GM12878 (cell line): Measurements from ENCODE around the gene IRF4. TPM values are rescaled to one million over a fixed set of nuclear protein-coding genes. Genes with fewer than 3 reads are reported as not detected.

Experiments used
- ATAC-seq: fragments of 200-7000 bp; cut with Tn5 transposase; 3 replicates; pipeline ENCODE4 v1.9.1; 2020; ENCODE audit warnings: mild to moderate bottlenecking, moderate library complexity
- BruUV-seq: library from RNA; stranded (reverse); fragments of 400-500 nt; replicated peaks from 2 replicates; lab custom pipeline; 2021; lab: Mats Ljungman, UMichigan
- CTCF ChIA-PET: fragments of 300-600 bp; sonication (Branson Sonifier 250); formaldehyde crosslinking; extraction: SDS; loops from one replicate; lab custom pipeline; 2021; ENCODE audit warnings: inconsistent platforms; lab: Yijun Ruan, JAX
- POLR2A ChIA-PET: fragments of 350-600 bp; formaldehyde crosslinking; extraction: SDS; loops from one replicate; lab custom pipeline; 2021; ENCODE audit warnings: inconsistent platforms; lab: Charles Lee
- RAD21 ChIA-PET: fragments of 300-600 bp; sonication (Branson Sonifier 250); formaldehyde crosslinking; loops from one replicate; lab custom pipeline; 2023; ENCODE audit warnings: antibody characterized with exemption; ENCODE audit not compliant: unreplicated experiment; lab: Charles Lee
- SMC1A ChIA-PET: fragments of 300-600 bp; sonication (Branson Sonifier 250); formaldehyde crosslinking; loops from one replicate; lab custom pipeline; 2023; ENCODE audit not compliant: unreplicated experiment, uncharacterized antibody; lab: Charles Lee
- DNase-seq: peaks from one replicate; pipeline ENCODE4 v3.0.0-alpha.2; 2011; ENCODE audit warnings: low read depth, low spot score
- FAIRE-seq: peaks from 3 replicates; lab custom pipeline; 2011; peaks lifted over from hg19 to GRCh38; lab: Jason Lieb, UNC
- H2AFZ ChIP-seq: 2 replicates; pipeline ENCODE4 v1.6.0; 2011; ENCODE audit warnings: low read depth, low read length, control low read depth; ENCODE audit not compliant: control insufficient read depth
- H3K27ac ChIP-seq: 2 replicates; pipeline ENCODE4 v1.5.1; 2011; ENCODE audit warnings: control low read depth; ENCODE audit not compliant: control insufficient read depth, insufficient read depth
- H3K27me3 ChIP-seq, 2 experiments: replicated peaks in 1 of 2; 2 replicates each; pipeline versions ENCODE4 v1.6.0 to v1.6.1; 2011; ENCODE audit warnings: low read length in 1 of 2; ENCODE audit not compliant: control insufficient read depth in 2 of 2, insufficient read depth in 2 of 2
- H3K36me3 ChIP-seq, 2 experiments: 2 replicates each; pipeline ENCODE4 v1.5.1; 2011; ENCODE audit warnings: low read length in 1 of 2; ENCODE audit not compliant: control insufficient read depth in 2 of 2, insufficient read depth in 2 of 2
- H3K4me1 ChIP-seq: 2 replicates; pipeline ENCODE4 v1.6.1; 2011; ENCODE audit warnings: mild to moderate bottlenecking, low read length, moderate library complexity, mixed read lengths; ENCODE audit not compliant: control insufficient read depth, insufficient read depth
- H3K4me2 ChIP-seq: 2 replicates; pipeline ENCODE4 v1.6.0; 2011; ENCODE audit warnings: control low read depth; ENCODE audit not compliant: control insufficient read depth, insufficient read depth
- H3K4me3 ChIP-seq: fragments of 200-600 bp; sonication (generic); 2 replicates; pipeline ENCODE4 v1.5.1; 2016
- H3K79me2 ChIP-seq: 2 replicates; pipeline ENCODE4 v1.6.0; 2011; ENCODE audit warnings: low read length; ENCODE audit not compliant: control insufficient read depth, insufficient read depth
- H3K9ac ChIP-seq: 2 replicates; pipeline ENCODE4 v1.8.0; 2011; ENCODE audit warnings: low read length, control low read depth, mixed read lengths; ENCODE audit not compliant: control insufficient read depth, insufficient read depth
- H3K9me3 ChIP-seq: replicated peaks from 3 replicates; pipeline ENCODE4 v1.5.1; 2011; ENCODE audit warnings: mild to moderate bottlenecking, low read length; ENCODE audit not compliant: control insufficient read depth, insufficient read depth
- H4K20me1 ChIP-seq: 2 replicates; pipeline ENCODE4 v1.6.0; 2011; ENCODE audit not compliant: control insufficient read depth, insufficient read depth
- ATF2 ChIP-seq: IDR thresholded peaks from 2 replicates; pipeline ENCODE4 v1.6.1; 2012; ENCODE audit warnings: low read length, inconsistent platforms
- BCL3 ChIP-seq: IDR thresholded peaks from 2 replicates; pipeline ENCODE4 v1.6.1; 2011; ENCODE audit warnings: borderline replicate concordance, low read depth, mild to moderate bottlenecking, moderate library complexity, low read length; ENCODE audit not compliant: insufficient read depth, poor library complexity, severe bottlenecking
- ELK1 ChIP-seq: IDR thresholded peaks from 2 replicates; pipeline ENCODE4 v1.6.1; 2012; ENCODE audit warnings: low read depth, low read length, improper control_type of control experiment
- GATAD2B ChIP-seq: fragments of 450-650 bp; conservative IDR thresholded peaks from 2 replicates; pipeline ENCODE4 v1.6.1; 2017; ENCODE audit warnings: low read depth, mild to moderate bottlenecking, moderate library complexity
- NR2C1 ChIP-seq: fragments of 450-650 bp; IDR thresholded peaks from 2 replicates; pipeline ENCODE4 v1.6.1; 2017; ENCODE audit warnings: antibody characterized with exemption, mild to moderate bottlenecking, moderate library complexity
- ZBTB33 ChIP-seq: fragments of 450-650 bp; IDR thresholded peaks from 2 replicates; pipeline ENCODE4 v1.6.1; 2017; ENCODE audit warnings: mild to moderate bottlenecking
- WGBS: methylation state at CpG from one replicate; pipeline ENCODE4 v1.1.6; 2016; ENCODE audit warnings: low lambda C conversion rate; ENCODE audit not compliant: insufficient replicate concordance, insufficient coverage; ENCODE audit errors: missing lambda C conversion rate; 5-methylcytosine and 5-hydroxymethylcytosine counted together
- in situ Hi-C: fragments of 300-500 bp; cut with MboI; formaldehyde crosslinking; loops from 9 replicates; pipeline ENCODE4 v1.14.3; 2018; ENCODE audit warnings: mixed read lengths
- intact Hi-C: fragments of 100-400 bp; cut with micrococcal nuclease; formaldehyde crosslinking; loops from one replicate; pipeline ENCODE4 v1.14.2; 2022; ENCODE audit not compliant: unreplicated experiment
- polyA plus RNA-seq, 11 experiments: library from polyadenylated mRNA; depleted of rRNA in 4 of 11; unstranded in 6 of 11; stranded (reverse) in 5 of 11; fragments of >200 nt; fragmentation: Nextera tagmentation in 4 of 11; fragmentation: Illumina TruSeq in 1 of 11; extraction: Ambion mirVana in 4 of 11; extraction: Trizol in 1 of 11; gene quantifications; 1 replicate in 1 of 11; 2 replicates in 10 of 11; pipeline versions ENCODE4 v1.2.1 to v1.2.3, GENCODE V29; 2011 to 2016; ENCODE audit warnings: inconsistent platforms in 2 of 11, missing spikeins in 2 of 11, low read depth in 1 of 11
- total RNA-seq, 4 experiments: library from RNA; depleted of rRNA in 3 of 4; stranded (reverse); fragments of >200 nt in 3 of 4; fragmentation: Illumina TruSeq in 1 of 4; extraction: Trizol in 1 of 4; gene quantifications; 2 replicates each; pipeline versions ENCODE4 v1.2.1 to v1.2.3, GENCODE V29; 2013 to 2021
- TF ChIP-seq, protein P1 (sequence below): fragments of 450-650 bp; conservative IDR thresholded peaks from 2 replicates; pipeline ENCODE4 v1.6.1; 2017; ENCODE audit warnings: mild to moderate bottlenecking, moderate library complexity

IRF4 gene
- total and polyA plus RNA-seq, 10 of the 15 experiments (the other 5 are each of a cell fraction or from before 2014, with no cell fraction given): 50.0 to 495 (median 257) TPM

- no peaks in the 10 kb centered on the region for H4K20me1 ChIP-seq
- RAD21 ChIA-PET: interaction anchor here (1.2 kb wide), 1 partner anchor 9 kb away, joined by 3 read pairs; no protein-coding TSS in a partner anchor
- peaks cover 5% of the 10 kb centered on the region for H3K4me1 ChIP-seq
- no peaks in the 10 kb centered on the region; the same call in 2 of the 3 replicates for H3K9me3 ChIP-seq
- POLR2A ChIA-PET: no interaction called here
- no peak overlapping the region for H3K27ac ChIP-seq
- SMC1A ChIA-PET: interaction anchor here (1.0 to 2.6 kb wide), 2 partner anchors 9 to 17 kb away, joined by 3 to 11 read pairs; no protein-coding TSS in a partner anchor
- H3K4me3 ChIP-seq: no peak overlapping the region
- ATAC-seq: no peak
- CTCF ChIA-PET: interaction anchor here (1.2 kb wide), 1 partner anchor 9 kb away, joined by 4 read pairs; no protein-coding TSS in a partner anchor
- intact Hi-C loops: no loop called here
- 93% methylated on average over 7 of the region's 7 CpGs for WGBS
- no peaks in the 10 kb centered on the region for H3K79me2 ChIP-seq
- DNase-seq: no peak
- in situ Hi-C loops: no loop called here
- no peaks in the 10 kb centered on the region for H3K27me3 ChIP-seq
- BruUV-seq: no TSS peak
- no peak overlapping the region for H3K9ac ChIP-seq
- no peaks in the 10 kb centered on the region for H3K36me3 ChIP-seq
- no peak for FAIRE-seq
- TF ChIP-seq BCL3 (no peak), ATF2 (no peak), GATAD2B (no peak), NR2C1 (no peak), ZBTB33 (no peak), ELK1 (no peak)
- TF ChIP-seq, protein P1, sequence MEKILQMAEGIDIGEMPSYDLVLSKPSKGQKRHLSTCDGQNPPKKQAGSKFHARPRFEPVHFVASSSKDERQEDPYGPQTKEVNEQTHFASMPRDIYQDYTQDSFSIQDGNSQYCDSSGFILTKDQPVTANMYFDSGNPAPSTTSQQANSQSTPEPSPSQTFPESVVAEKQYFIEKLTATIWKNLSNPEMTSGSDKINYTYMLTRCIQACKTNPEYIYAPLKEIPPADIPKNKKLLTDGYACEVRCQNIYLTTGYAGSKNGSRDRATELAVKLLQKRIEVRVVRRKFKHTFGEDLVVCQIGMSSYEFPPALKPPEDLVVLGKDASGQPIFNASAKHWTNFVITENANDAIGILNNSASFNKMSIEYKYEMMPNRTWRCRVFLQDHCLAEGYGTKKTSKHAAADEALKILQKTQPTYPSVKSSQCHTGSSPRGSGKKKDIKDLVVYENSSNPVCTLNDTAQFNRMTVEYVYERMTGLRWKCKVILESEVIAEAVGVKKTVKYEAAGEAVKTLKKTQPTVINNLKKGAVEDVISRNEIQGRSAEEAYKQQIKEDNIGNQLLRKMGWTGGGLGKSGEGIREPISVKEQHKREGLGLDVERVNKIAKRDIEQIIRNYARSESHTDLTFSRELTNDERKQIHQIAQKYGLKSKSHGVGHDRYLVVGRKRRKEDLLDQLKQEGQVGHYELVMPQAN: no peak
- no peak overlapping the region for H3K4me2 ChIP-seq
- H2AFZ ChIP-seq: no peak overlapping the region
These were observed 29.7 kb downstream of the IRF4 start for GRCh38 chr6:421211-421610.
